ENCODE measurements around the gene SLC50A1. TPM values are rescaled to one million over a fixed set of nuclear protein-coding genes. Genes with fewer than 3 reads are reported as not detected.

Gene SLC50A1
- total and polyA plus RNA-seq, 7 donors = 6.7 to 16.2 (median 8.1) TPM

GRCh38 chr1:155136748-155137147 is 1.1 kb downstream of the SLC50A1 start:
- WGBS, 3 donors = 31 to 40% (median 38%) methylated on average over 6 of the region's 6 CpGs
- TF ChIP-seq CTCF (IDR thresholded peaks at IDR 0.05) = no peak
- no peaks in the 10 kb centered on the region for H3K9me3 ChIP-seq
- H3K27ac ChIP-seq = peak overlapping the region; percentile 97
- ATAC-seq = no peak
- H3K27me3 ChIP-seq (ENCODE audit: insufficient read depth in 3 of 3, low read length in 2 of 3) = no peaks in the 10 kb centered on the region
- H3K36me3 ChIP-seq (ENCODE audit: insufficient read depth in 1 of 2, low read depth in 1 of 2) = peaks cover 0 to 39% of the 10 kb centered on the region in 2 donors
- no peak for DNase-seq
- H3K4me1 ChIP-seq = peaks cover 23% of the 10 kb centered on the region
- intact Hi-C loops (cut with DNase I) = no loop called here
- peak overlapping the region; percentile 75 for H3K4me3 ChIP-seq

- H3K4me3 ChIP-seq = peak overlapping the region; percentile 75
- TF ChIP-seq CTCF (IDR thresholded peaks at IDR 0.05) = no peak
- H3K27ac ChIP-seq = peak overlapping the region; percentile 97
- H3K4me1 ChIP-seq = peaks cover 23% of the 10 kb centered on the region
- ATAC-seq (no peak), DNase-seq (no peak)
- WGBS, 3 donors = 81 to 89% (median 88%) methylated on average over 6 of the region's 6 CpGs
- H3K27me3 ChIP-seq (ENCODE audit: insufficient read depth in 3 of 3, low read length in 2 of 3) = no peaks in the 10 kb centered on the region
- intact Hi-C loops (cut with DNase I) = no loop called here
- no peaks in the 10 kb centered on the region for H3K9me3 ChIP-seq
- H3K36me3 ChIP-seq (ENCODE audit: insufficient read depth in 1 of 2, low read depth in 1 of 2) = peaks cover 0 to 33% of the 10 kb centered on the region in 2 donors
These were observed 1.7 kb downstream of the SLC50A1 start for GRCh38 chr1:155137154-155137949.

DNA sequence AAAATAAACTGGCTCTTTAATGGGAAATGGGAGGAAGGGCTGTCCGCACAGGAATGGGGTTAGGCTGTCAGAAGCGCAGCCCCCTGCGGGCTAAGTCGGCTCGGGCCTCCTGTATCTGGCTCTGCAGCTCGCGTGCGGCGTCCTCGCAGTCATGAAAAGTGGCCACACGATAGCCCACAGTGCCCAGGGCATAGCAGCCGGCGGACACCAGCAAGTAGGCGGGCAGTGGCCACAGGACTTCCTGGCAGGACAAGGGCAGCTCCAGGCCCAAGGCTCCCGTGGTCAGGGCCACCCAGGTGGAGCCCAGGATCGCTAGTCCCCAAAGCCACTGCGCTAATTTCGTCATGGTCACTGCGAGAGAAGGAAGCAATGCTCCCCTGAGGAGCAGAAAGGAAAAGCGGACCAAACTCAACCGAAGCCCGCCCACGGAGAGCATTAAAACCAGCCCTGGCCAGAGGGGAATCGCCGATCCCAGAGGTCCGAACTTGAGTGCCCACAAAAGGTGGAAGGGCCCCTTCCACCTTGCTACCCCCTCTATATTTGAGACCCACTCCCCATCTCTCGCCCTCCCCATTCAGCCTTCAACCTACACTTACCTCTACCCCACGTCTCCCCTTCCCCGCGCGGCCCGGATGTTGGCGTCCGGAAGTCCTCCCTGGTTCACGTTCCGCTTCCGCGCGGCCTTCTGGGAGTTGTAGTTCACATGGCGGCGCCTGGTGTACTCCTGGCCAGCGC is 4.4 kb downstream of the SLC50A1 start, which contains the start of gene DPM3:
Gene DPM3, minus strand, starts transcription at position 637 of the 735 bp plus-strand sequence. Its CDS starts 291 bp downstream, at position 346.
- H3K27ac ChIP-seq = peak within 1 kb of the TSS; percentile 89
- H3K27me3 ChIP-seq (ENCODE audit: insufficient read depth in 3 of 3, low read length in 2 of 3) = peaks cover 0 to 3% (median 0%) of the 10 kb centered on the region in 3 donors
- intact Hi-C loops (cut with DNase I) = no loop called here
- ATAC-seq = peak; percentile 66 to 83 (median 73)
- peaks cover 16% of the 10 kb centered on the region for H3K4me1 ChIP-seq
- peak within 1 kb of the TSS; percentile 95 for H3K4me3 ChIP-seq
- TF ChIP-seq CTCF (IDR thresholded peaks at IDR 0.05) = no peak
- peaks cover 0 to 11% of the 10 kb centered on the region in 2 donors for H3K36me3 ChIP-seq (ENCODE audit: insufficient read depth in 1 of 2, low read depth in 1 of 2)
- no peaks in the 10 kb centered on the region for H3K9me3 ChIP-seq
- peak; percentile 91 to 95 for DNase-seq
- 1% methylated on average over 37 to 42 of the region's 42 CpGs for WGBS, 3 donors

- H3K9me3 ChIP-seq = no peaks in the 10 kb centered on the region
- H3K36me3 ChIP-seq (ENCODE audit: insufficient read depth in 1 of 2, low read depth in 1 of 2) = peaks cover 0 to 11% of the 10 kb centered on the region in 2 donors
- intact Hi-C loops (cut with DNase I) = no loop called here
- peaks cover 16% of the 10 kb centered on the region for H3K4me1 ChIP-seq
- H3K4me3 ChIP-seq = peak overlapping the region; percentile 95
- H3K27me3 ChIP-seq (ENCODE audit: insufficient read depth in 3 of 3, low read length in 2 of 3) = peaks cover 0 to 3% (median 0%) of the 10 kb centered on the region in 3 donors
- DNase-seq (no peak), ATAC-seq (no peak)
- no peak for TF ChIP-seq CTCF (IDR thresholded peaks at IDR 0.05)
- peak overlapping the region; percentile 89 for H3K27ac ChIP-seq
- WGBS, 3 donors = 6 to 8% (median 6%) methylated on average over 11 of the region's 11 CpGs
These were observed 4.9 kb downstream of the SLC50A1 start for GRCh38 chr1:155140630-155140953.
